ENCODE results near the gene TUBA4B.

GRCh38 chr2:219244789-219245147 lies 8.3 kb upstream of the TUBA4B start:
- TF ChIP-seq EP300 (IDR thresholded peaks at IDR 0.05) (no peak), POLR2A (IDR thresholded peaks at IDR 0.05) (no peak), CTCF (IDR thresholded peaks at IDR 0.05) (no peak), POLR2AphosphoS5 (IDR thresholded peaks at IDR 0.05) (no peak)
